Measurements from ENCODE around the gene CTF1.
A peak's percentile ranks its signal among the peaks of the same experiment; 100 is the strongest.

Gene CTF1

GRCh38 chr16:30902029-30902972 is 5.9 kb downstream of the CTF1 start:
- H3K27ac ChIP-seq, result peak overlapping the region; percentile 68
- H3K36me3 ChIP-seq (ENCODE audit: control insufficient read depth, insufficient read depth, low read length), result no peaks in the 10 kb centered on the region
- no peaks in the 10 kb centered on the region for H3K79me2 ChIP-seq
- peak overlapping the region; percentile 96 for H2AFZ ChIP-seq
- no peak for TF ChIP-seq CTCF (IDR thresholded peaks at IDR 0.05)
- H3K9me3 ChIP-seq (ENCODE audit: control insufficient read depth, low read length), result no peaks in the 10 kb centered on the region
- H3K9ac ChIP-seq, result no peak overlapping the region
- H3K27me3 ChIP-seq (ENCODE audit: control insufficient read depth, insufficient read depth, low read length), result no peaks in the 10 kb centered on the region
- peak overlapping the region; percentile 76 for H3K4me2 ChIP-seq (ENCODE audit: low read length)
- peak overlapping the region; percentile 52 for H3K4me3 ChIP-seq (ENCODE audit: low read depth, low read length)
- peaks cover 3% of the 10 kb centered on the region for H3K4me1 ChIP-seq

GRCh38 chr16:30903002-30903401 is 6.6 kb downstream of the CTF1 start:
- no peaks in the 10 kb centered on the region for H3K79me2 ChIP-seq
- no peak overlapping the region for H3K9ac ChIP-seq

GRCh38 chr16:30903596-30903995 is 7.2 kb downstream of the CTF1 start:
- H3K9ac ChIP-seq, result no peak overlapping the region
- H3K4me3 ChIP-seq (ENCODE audit: low read depth, low read length), result no peak overlapping the region
- no peak for TF ChIP-seq CTCF (IDR thresholded peaks at IDR 0.05)
- H3K4me2 ChIP-seq (ENCODE audit: low read length), result no peak overlapping the region
- no peaks in the 10 kb centered on the region for H3K36me3 ChIP-seq (ENCODE audit: control insufficient read depth, insufficient read depth, low read length)
- no peaks in the 10 kb centered on the region for H3K79me2 ChIP-seq
- H2AFZ ChIP-seq, result no peak overlapping the region
- H3K27me3 ChIP-seq (ENCODE audit: control insufficient read depth, insufficient read depth, low read length), result no peaks in the 10 kb centered on the region
- peak overlapping the region; percentile 58 for H3K27ac ChIP-seq
- H3K9me3 ChIP-seq (ENCODE audit: control insufficient read depth, low read length), result no peaks in the 10 kb centered on the region
- H3K4me1 ChIP-seq, result no peaks in the 10 kb centered on the region

More at GRCh38 chr16:30903002-30903401, 6.6 kb downstream of the CTF1 start:
- Histone ChIP-seq H3K27ac (peak overlapping the region; percentile 68), H3K4me2 (ENCODE audit: low read length) (no peak overlapping the region), H3K4me3 (ENCODE audit: low read depth, low read length) (no peak overlapping the region), H2AFZ (peak overlapping the region; percentile 96), H3K27me3 (ENCODE audit: control insufficient read depth, insufficient read depth, low read length) (no peaks in the 10 kb centered on the region), H3K9me3 (ENCODE audit: control insufficient read depth, low read length) (no peaks in the 10 kb centered on the region), H3K36me3 (ENCODE audit: control insufficient read depth, insufficient read depth, low read length) (no peaks in the 10 kb centered on the region), H3K4me1 (no peaks in the 10 kb centered on the region)
- TF ChIP-seq CTCF (IDR thresholded peaks at IDR 0.05), result no peak

GRCh38 chr16:30904114-30904780 is 7.8 kb downstream of the CTF1 start:
- no peaks in the 10 kb centered on the region for H3K36me3 ChIP-seq (ENCODE audit: control insufficient read depth, insufficient read depth, low read length)
- no peaks in the 10 kb centered on the region for H3K79me2 ChIP-seq
- H3K4me3 ChIP-seq (ENCODE audit: low read depth, low read length), result no peak overlapping the region
- peak overlapping the region; percentile 58 for H3K27ac ChIP-seq
- no peaks in the 10 kb centered on the region for H3K4me1 ChIP-seq
- no peak overlapping the region for H3K4me2 ChIP-seq (ENCODE audit: low read length)
- H2AFZ ChIP-seq, result peak overlapping the region; percentile 26
- H3K27me3 ChIP-seq (ENCODE audit: control insufficient read depth, insufficient read depth, low read length), result no peaks in the 10 kb centered on the region
- TF ChIP-seq CTCF (IDR thresholded peaks at IDR 0.05), result no peak
- no peaks in the 10 kb centered on the region for H3K9me3 ChIP-seq (ENCODE audit: control insufficient read depth, low read length)
- no peak overlapping the region for H3K9ac ChIP-seq

Measured in parathyroid adenoma (tissue), 2 donors.